Esophagus muscularis mucosa (tissue), 4 donors: Measurements from ENCODE around the gene MYH1.

Experiments
- CTCF ChIP-seq, 3 experiments: fragments of 200-600 bp in 2 of 3; fragments of 450-650 bp in 1 of 3; sonication (generic) in 2 of 3; IDR thresholded peaks; one replicate each; pipeline ENCODE4 v1.5.1; 2017 to 2019; ENCODE audit warnings: antibody characterized with exemption in 3 of 3, mild to moderate bottlenecking in 2 of 3, moderate library complexity in 1 of 3
- EP300 ChIP-seq: sonication (generic); formaldehyde crosslinking; IDR thresholded peaks from one replicate; pipeline ENCODE4 v1.6.1; 2017; ENCODE audit warnings: antibody characterized with exemption
- POLR2A ChIP-seq: fragments of 450-650 bp; IDR thresholded peaks from one replicate; pipeline ENCODE4 v1.6.1; 2017; ENCODE audit warnings: antibody characterized with exemption, moderate library complexity, mild to moderate bottlenecking, low read depth

- no peak for TF ChIP-seq POLR2A
- no peak for TF ChIP-seq CTCF (IDR thresholded peaks at IDR 0.05)
- TF ChIP-seq EP300: no peak
Measured at GRCh38 chr17:10512856-10513255, 5.5 kb downstream of the MYH1 start.
